GM06990 (cell line): ENCODE data around the gene EPHB3.

Experiments used
- DNase-seq: peaks from one replicate; pipeline ENCODE4 v3.0.0-alpha.2; 2011; ENCODE audit not compliant: insufficient read length; ENCODE audit errors: extremely low read depth
- H3K27me3 ChIP-seq: replicated peaks from 2 replicates; pipeline ENCODE4 v1.6.0; 2011; ENCODE audit warnings: low read length; ENCODE audit not compliant: control insufficient read depth, insufficient read depth
- H3K36me3 ChIP-seq: 2 replicates; pipeline ENCODE4 v1.5.1; 2011; ENCODE audit warnings: low read length; ENCODE audit not compliant: control insufficient read depth, insufficient read depth
- H3K4me3 ChIP-seq: replicated peaks from 2 replicates; pipeline ENCODE4 v1.5.1; 2011; ENCODE audit warnings: low read depth, mild to moderate bottlenecking, control low read depth, low read length
- TF ChIP-seq, protein P1 (sequence below): IDR thresholded peaks from 2 replicates; pipeline ENCODE4 v1.5.1; 2011; ENCODE audit warnings: low read length, control low read depth, mild to moderate bottlenecking, inconsistent platforms; ENCODE audit not compliant: insufficient read depth, poor library complexity, severe bottlenecking

EPHB3 gene

DNA sequence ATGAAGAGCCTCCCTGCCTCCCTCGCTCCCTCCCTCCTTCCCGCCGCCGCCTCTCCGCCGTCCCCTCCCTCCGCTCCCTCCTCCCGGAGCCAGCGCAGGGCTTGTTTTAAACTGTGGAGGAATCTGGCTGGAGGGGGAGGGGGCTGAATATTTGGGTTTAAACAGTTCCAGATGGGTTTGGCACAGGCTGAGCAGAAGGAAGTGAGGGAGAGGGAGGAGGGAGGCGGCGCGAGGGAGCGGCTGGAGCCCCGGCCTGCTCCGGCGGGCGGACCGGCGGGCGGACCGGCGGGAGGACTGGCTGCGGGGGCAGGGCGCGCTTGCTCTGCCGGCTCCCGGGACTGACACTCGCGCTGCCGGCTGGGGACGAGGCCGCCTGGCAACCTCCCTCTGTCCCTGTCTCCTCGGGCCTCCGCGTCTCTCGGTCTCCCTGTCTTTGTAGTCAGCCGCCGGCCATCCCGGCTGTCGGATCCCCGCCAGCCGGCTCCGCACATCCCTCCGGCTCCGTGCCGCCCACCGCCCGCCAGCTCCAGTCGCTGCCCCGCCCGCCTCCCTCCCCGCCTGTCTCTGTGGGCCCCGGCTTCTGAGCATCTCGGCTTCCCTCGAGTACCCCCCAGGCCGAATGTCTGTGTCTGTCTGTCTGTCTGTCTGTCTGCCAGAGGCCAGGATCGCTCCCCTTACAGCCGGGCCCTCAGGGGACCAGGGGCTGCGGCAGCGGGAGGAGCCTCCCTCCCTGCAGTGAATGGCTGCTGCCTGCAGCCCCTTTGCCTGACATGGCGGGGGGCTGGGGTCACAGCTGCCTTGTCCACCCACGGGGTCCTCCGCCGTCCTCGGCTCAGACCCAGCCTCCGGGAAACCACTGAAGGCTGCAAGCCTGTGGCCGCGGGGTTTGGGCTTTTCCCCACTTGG lies 7.6 kb downstream of the EPHB3 start:
- no peak overlapping the region for H3K4me3 ChIP-seq
- peaks cover 3% of the 10 kb centered on the region for H3K27me3 ChIP-seq
- DNase-seq, result no peak
- TF ChIP-seq, protein P1, sequence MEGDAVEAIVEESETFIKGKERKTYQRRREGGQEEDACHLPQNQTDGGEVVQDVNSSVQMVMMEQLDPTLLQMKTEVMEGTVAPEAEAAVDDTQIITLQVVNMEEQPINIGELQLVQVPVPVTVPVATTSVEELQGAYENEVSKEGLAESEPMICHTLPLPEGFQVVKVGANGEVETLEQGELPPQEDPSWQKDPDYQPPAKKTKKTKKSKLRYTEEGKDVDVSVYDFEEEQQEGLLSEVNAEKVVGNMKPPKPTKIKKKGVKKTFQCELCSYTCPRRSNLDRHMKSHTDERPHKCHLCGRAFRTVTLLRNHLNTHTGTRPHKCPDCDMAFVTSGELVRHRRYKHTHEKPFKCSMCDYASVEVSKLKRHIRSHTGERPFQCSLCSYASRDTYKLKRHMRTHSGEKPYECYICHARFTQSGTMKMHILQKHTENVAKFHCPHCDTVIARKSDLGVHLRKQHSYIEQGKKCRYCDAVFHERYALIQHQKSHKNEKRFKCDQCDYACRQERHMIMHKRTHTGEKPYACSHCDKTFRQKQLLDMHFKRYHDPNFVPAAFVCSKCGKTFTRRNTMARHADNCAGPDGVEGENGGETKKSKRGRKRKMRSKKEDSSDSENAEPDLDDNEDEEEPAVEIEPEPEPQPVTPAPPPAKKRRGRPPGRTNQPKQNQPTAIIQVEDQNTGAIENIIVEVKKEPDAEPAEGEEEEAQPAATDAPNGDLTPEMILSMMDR, result no peak
- H3K36me3 ChIP-seq, result no peaks in the 10 kb centered on the region

DNA sequence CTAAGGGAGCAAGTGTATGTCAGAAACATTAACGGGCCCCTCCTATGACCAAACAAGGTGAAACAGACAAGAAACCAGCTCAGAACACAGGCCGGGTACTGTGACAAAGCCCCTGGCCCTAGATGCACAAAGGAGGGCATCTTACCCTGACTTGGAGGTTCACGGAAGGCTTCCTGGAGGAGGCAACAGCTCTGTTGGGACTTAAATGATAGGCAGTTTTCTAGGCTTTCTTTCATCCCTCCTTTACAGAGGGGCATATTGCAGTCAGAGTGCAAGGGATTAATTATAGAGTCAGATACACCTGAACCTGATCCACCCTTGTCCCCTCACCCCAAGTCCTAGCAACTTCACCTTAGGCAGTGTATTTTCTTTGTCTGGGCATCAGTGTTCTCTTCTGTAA lies 8.4 kb downstream of the EPHB3 start:
- TF ChIP-seq, protein P1, result no peak
- peaks cover 3% of the 10 kb centered on the region for H3K27me3 ChIP-seq

DNA sequence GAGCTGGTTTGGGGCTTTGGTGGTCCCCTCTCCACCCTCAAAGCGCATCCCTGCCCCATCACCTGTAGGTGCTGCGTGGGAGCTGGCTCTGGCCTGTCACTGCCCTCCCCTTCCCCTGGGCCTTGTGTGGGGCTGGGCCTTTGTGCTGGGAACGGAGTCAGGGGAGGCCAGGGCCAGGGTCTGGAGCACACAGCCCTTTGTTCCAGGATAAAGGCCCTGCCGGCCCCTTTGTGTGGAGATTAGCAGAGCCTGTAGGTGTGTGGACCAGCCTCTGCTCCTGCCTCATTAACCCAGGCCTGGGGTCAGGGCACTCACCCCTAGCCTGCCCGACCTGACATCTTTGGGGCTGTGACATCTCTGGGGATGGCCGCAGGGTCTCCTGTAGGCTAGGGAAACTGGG lies 8.9 kb downstream of the EPHB3 start:
- peaks cover 3% of the 10 kb centered on the region for H3K27me3 ChIP-seq
- TF ChIP-seq, protein P1, result no peak
- H3K4me3 ChIP-seq, result no peak overlapping the region

More for the DNA sequence above, 8.4 kb downstream of the EPHB3 start:
- DNase-seq, result no peak
- Histone ChIP-seq H3K36me3 (no peaks in the 10 kb centered on the region), H3K4me3 (no peak overlapping the region)

DNA sequence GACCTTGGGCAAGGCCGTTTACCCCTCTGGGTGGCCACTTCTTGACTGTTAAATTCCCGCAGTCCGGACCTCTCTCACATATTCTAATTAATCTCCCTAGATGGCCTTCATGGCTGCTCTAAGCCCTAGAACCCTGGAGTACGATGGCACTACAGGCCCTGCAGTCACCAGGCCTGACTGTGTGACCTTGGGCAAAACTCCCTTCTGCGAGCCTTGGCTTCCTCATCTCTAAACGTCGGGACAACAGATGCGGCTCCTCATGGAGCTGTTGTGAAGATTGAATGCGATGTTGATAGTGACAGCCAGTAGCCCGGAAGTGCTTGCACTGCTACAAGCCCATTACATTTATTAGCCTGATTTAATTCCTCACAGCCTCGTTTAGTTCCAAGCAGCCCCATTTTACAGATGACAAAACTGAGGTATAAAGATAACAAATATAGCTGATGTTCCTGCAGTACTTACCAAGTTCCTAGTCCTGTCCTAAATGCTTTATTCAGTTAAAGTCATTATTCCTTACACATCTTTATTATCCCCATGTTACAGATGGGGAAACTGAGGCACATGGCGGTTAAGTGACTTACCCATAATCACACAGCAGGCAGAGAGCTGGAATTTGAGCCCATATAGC lies 10.3 kb downstream of the EPHB3 start:
- TF ChIP-seq, protein P1, result no peak
- DNase-seq, result no peak
- peaks cover 3% of the 10 kb centered on the region for H3K27me3 ChIP-seq
- H3K4me3 ChIP-seq, result no peak overlapping the region
- no peaks in the 10 kb centered on the region for H3K36me3 ChIP-seq

More for the DNA sequence above, 8.9 kb downstream of the EPHB3 start:
- no peak for DNase-seq
- H3K36me3 ChIP-seq, result no peaks in the 10 kb centered on the region

DNA sequence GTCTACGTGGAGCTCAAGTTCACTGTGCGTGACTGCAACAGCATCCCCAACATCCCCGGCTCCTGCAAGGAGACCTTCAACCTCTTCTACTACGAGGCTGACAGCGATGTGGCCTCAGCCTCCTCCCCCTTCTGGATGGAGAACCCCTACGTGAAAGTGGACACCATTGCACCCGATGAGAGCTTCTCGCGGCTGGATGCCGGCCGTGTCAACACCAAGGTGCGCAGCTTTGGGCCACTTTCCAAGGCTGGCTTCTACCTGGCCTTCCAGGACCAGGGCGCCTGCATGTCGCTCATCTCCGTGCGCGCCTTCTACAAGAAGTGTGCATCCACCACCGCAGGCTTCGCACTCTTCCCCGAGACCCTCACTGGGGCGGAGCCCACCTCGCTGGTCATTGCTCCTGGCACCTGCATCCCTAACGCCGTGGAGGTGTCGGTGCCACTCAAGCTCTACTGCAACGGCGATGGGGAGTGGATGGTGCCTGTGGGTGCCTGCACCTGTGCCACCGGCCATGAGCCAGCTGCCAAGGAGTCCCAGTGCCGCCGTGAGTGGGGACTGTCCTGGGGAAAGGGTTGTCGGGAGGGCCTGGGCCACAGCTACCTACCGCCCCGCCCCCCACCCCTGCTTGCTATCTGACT lies 11.2 kb downstream of the EPHB3 start:
- H3K4me3 ChIP-seq, result no peak overlapping the region
- DNase-seq, result no peak
- TF ChIP-seq, protein P1, result no peak
- H3K27me3 ChIP-seq, result peaks cover 3% of the 10 kb centered on the region
- H3K36me3 ChIP-seq, result no peaks in the 10 kb centered on the region
